GM12872 (cell line): ENCODE measurements around the gene GNG11.

Experiments
- TF ChIP-seq, protein P1 (sequence below): IDR thresholded peaks from 3 replicates; pipeline ENCODE4 v1.5.1; 2011; ENCODE audit warnings: low read depth, mild to moderate bottlenecking, low read length, moderate library complexity; ENCODE audit not compliant: insufficient read depth

The GNG11 gene

DNA sequence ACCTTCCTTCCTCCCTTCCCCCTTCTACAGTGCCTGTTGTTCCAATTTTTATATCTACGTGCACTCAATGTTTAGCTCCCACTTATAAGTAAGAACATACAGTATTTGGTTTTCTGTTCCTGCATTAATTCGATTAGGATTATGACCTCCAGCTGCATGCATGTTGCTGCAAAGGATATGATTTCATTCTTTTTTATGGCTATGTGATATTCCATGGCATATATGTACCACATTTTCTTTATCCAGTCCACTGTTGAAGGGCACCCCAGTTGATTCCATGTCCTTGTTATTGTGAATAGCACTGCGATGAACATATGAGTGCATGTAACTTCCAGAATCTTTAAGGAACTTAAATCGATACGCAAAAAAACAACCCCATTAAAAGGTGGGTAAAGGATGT is 42.7 kb downstream of the GNG11 start:
- TF ChIP-seq, protein P1, sequence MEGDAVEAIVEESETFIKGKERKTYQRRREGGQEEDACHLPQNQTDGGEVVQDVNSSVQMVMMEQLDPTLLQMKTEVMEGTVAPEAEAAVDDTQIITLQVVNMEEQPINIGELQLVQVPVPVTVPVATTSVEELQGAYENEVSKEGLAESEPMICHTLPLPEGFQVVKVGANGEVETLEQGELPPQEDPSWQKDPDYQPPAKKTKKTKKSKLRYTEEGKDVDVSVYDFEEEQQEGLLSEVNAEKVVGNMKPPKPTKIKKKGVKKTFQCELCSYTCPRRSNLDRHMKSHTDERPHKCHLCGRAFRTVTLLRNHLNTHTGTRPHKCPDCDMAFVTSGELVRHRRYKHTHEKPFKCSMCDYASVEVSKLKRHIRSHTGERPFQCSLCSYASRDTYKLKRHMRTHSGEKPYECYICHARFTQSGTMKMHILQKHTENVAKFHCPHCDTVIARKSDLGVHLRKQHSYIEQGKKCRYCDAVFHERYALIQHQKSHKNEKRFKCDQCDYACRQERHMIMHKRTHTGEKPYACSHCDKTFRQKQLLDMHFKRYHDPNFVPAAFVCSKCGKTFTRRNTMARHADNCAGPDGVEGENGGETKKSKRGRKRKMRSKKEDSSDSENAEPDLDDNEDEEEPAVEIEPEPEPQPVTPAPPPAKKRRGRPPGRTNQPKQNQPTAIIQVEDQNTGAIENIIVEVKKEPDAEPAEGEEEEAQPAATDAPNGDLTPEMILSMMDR, result no peak

DNA sequence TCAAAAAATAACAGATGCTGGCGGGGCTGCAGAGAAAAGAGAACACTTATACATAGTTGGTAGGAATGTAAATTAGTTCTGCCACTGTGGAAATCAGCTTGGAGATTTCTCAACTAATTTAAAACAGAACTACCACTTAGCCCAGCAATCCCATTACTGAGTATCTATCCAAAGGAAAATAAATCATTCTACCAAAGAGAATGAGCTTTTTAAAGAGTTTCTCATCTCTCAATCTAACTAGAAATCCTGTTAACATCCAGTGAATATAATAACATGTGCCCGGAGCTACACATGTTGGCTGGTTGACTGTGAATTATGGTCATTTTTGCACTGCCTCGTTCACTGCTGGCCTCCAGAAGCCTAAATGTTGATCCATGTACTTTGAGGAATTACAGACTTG is 43.3 kb downstream of the GNG11 start:
- TF ChIP-seq, protein P1, result no peak

DNA sequence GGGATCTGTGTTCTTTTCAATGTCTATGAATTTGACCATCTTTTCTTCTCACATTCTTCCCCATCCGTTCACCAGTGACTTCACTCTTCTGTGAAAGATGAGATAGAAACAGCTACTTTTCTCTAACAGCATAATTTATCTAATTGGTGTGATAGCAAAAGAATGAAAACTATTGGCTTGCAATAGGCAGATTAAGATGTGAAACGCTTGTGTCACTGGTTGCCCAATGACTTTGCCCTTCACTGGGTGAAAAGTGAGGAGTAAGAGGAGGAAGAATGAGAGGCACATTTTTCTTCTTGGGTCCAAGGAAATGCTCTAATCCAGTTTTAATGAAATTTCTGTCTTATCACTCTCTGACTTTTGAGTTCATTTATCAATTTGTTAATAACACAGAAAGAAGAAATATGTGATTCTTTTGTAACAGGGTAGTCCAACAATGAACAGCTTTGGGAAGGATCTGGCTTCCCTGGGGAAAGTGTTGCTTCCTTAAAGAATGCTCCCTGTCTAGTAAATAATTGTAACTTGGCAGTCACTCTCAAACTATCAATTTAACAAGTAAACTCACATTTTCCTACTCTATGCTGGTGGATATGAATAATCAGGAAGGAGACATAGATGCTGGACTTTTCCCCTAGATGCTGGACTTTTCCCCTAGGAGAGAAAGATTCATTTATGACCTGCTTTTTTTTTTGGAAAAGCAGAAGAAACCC is 47.5 kb downstream of the GNG11 start:
- TF ChIP-seq, protein P1, result no peak

DNA sequence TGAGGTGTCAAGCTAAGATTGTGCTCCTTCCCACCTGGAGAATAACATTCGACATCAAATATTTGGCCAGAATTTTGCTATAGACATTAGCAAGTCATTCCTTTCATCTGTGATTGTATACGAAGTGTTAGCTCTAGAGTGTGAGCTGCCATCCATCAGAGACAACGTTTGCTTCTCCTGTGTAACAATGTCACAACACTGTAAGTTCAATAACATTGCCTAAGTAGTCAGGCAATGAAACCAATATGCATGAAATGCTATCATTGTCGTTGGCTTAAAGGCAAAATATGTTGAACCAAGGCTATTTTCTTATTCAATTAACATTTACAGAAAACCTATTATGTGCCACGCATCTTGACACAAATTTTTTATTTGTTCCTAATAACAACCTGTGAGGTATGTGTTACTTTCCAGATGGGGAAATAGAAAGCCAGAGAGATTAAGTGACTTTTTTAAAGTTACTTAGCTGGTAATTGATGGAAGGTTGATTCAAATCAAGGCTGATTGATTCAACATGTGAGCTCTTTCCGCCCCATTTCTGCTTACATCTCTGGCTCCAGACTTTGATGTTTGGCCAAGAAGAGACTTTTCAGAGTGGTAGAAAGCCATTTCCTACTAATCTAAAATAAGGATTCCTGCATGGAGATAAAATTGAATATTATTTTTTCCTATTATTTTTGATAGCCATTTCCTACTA is 50.6 kb downstream of the GNG11 start:
- TF ChIP-seq, protein P1, result no peak

DNA sequence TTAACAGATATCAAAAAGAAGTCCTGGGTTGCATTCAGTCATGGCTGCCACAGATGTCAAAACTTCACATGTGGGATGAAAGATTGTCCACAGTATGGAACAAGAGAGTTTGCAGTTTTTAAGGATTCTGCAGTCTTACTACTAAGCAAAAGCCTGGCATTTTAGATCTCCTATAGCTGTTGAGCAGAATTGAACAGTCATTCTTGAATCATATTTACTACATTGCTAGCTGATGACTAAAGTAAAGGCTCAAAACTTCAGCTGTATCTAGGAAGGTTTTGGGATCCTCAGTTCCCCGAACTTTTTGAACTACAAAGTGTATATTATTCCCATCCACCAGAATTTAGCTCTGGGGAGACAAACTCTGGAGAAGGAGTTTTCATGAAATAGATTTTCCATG is 51.6 kb downstream of the GNG11 start:
- TF ChIP-seq, protein P1, result no peak

DNA sequence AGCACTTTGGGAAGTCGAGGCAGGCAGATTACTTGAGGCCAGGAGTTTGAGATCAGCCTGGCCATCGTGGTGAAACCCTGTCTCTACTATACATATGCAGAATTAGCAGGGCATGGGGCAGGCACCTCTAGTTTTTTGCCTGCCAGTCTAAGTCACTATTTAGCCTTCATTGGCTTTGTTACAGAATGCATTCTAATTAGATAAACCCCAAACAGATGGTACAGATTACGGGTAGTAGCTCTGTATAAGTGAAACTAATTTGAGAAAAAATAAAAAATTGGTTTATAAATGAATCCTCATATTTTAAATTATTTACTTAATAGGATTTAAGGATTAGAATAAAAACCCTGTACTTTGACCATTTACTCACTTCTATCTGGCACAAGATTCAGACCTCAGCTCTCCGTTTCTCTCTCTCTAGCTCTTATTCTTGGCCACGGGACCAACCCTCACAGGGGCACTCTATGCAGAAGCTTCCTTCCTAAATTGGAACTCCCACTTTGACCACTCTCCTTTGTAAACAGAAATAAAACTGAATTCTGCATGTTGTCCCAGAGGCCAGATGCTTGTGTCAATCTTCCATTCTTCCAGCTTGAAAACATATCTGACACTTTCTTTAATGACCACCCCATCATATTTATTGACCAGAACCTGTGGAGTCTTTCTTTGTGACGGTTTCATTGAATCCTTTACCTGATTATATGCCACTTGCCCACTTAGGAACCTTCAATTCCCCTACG is 55.8 kb downstream of the GNG11 start:
- TF ChIP-seq, protein P1, result no peak
